Neural progenitor cell (in vitro differentiated cells): ENCODE results near the gene PHACTR1. TPM values are rescaled to one million over a fixed set of nuclear protein-coding genes. Genes with fewer than 3 reads are reported as not detected.

ENCODE experiments used
- DNase-seq: peaks from one replicate; pipeline ENCODE4 v3.0.0-alpha.2; 2016; ENCODE audit warnings: low spot score
- H2AFZ ChIP-seq: fragments of 200-600 bp; sonication (generic); replicated peaks from 2 replicates; pipeline ENCODE4 v1.6.1; 2016; ENCODE audit warnings: antibody characterized with exemption
- H3F3A ChIP-seq: fragments of 200-600 bp; sonication (generic); 2 replicates; pipeline ENCODE4 v1.6.1; 2016; ENCODE audit warnings: antibody characterized with exemption, low read depth
- H3K27ac ChIP-seq: fragments of 200-600 bp; sonication (generic); 2 replicates; pipeline ENCODE4 v1.5.1; 2016; ENCODE audit warnings: mild to moderate bottlenecking
- H3K27me3 ChIP-seq: fragments of 200-600 bp; sonication (generic); 2 replicates; pipeline ENCODE4 v1.6.1; 2016; ENCODE audit warnings: mild to moderate bottlenecking, moderate library complexity
- H3K36me3 ChIP-seq: fragments of 200-600 bp; sonication (generic); 2 replicates; pipeline ENCODE4 v1.5.1; 2016
- H3K4me1 ChIP-seq: fragments of 200-600 bp; sonication (generic); 2 replicates; pipeline ENCODE4 v1.6.1; 2016; ENCODE audit warnings: mixed run types
- H3K4me2 ChIP-seq: fragments of 200-600 bp; sonication (generic); 2 replicates; pipeline ENCODE4 v1.6.1; 2016
- H3K4me3 ChIP-seq: fragments of 200-600 bp; sonication (generic); 2 replicates; pipeline ENCODE4 v1.5.1; 2016
- H3K79me2 ChIP-seq: fragments of 200-600 bp; sonication (generic); 2 replicates; pipeline ENCODE4 v1.6.1; 2016; ENCODE audit warnings: low read depth
- H3K9ac ChIP-seq: fragments of 200-600 bp; sonication (generic); 2 replicates; pipeline ENCODE4 v1.6.1; 2016
- H3K9me3 ChIP-seq: fragments of 200-600 bp; sonication (generic); 2 replicates; pipeline ENCODE4 v1.5.1; 2016; ENCODE audit warnings: low read depth
- H4K20me1 ChIP-seq: fragments of 200-600 bp; sonication (generic); 2 replicates; pipeline ENCODE4 v1.6.1; 2016; ENCODE audit warnings: low read depth
- H3K27ac Mint-ChIP-seq: 3 replicates; pipeline ENCODE4 v1.8.0; 2021; ENCODE audit warnings: mixed read lengths
- H3K27me3 Mint-ChIP-seq: 2 replicates; pipeline ENCODE4 v1.8.0; 2022; ENCODE audit warnings: low read depth, mild to moderate bottlenecking, inconsistent platforms, moderate library complexity, mixed read lengths; ENCODE audit not compliant: insufficient read depth
- H3K36me3 Mint-ChIP-seq: 3 replicates; pipeline ENCODE4 v1.8.0; 2021; ENCODE audit warnings: mixed read lengths
- H3K4me1 Mint-ChIP-seq: 3 replicates; pipeline ENCODE4 v1.8.0; 2021; ENCODE audit warnings: mixed read lengths
- H3K4me3 Mint-ChIP-seq: 3 replicates; pipeline ENCODE4 v1.8.0; 2021; ENCODE audit warnings: mild to moderate bottlenecking, moderate library complexity, mixed read lengths
- H3K9me3 Mint-ChIP-seq: 3 replicates; pipeline ENCODE4 v1.8.0; 2020; ENCODE audit warnings: mixed read lengths
- EZH2 ChIP-seq: fragments of 200-600 bp; sonication (generic); IDR thresholded peaks from 2 replicates; pipeline ENCODE4 v1.6.1; 2017; ENCODE audit warnings: antibody characterized with exemption, mild to moderate bottlenecking, moderate library complexity
- EZH2phosphoT487 ChIP-seq: fragments of 200-600 bp; sonication (generic); IDR thresholded peaks from 2 replicates; pipeline ENCODE4 v1.6.1; 2017; ENCODE audit warnings: antibody characterized with exemption
- total RNA-seq: library from RNA; depleted of rRNA; stranded (reverse); fragments of >200 nt; gene quantifications from 2 replicates; pipeline ENCODE4 v1.2.3, GENCODE V29; 2015; ENCODE audit warnings: low replicate concordance
- TF ChIP-seq, protein P1 (sequence below): fragments of 200-600 bp; sonication (generic); IDR thresholded peaks from 2 replicates; pipeline ENCODE4 v1.5.1; 2017; ENCODE audit warnings: antibody characterized with exemption, mild to moderate bottlenecking

The PHACTR1 gene
- total RNA-seq, 1 donor from 2014 or later, result 2.4 TPM

DNA sequence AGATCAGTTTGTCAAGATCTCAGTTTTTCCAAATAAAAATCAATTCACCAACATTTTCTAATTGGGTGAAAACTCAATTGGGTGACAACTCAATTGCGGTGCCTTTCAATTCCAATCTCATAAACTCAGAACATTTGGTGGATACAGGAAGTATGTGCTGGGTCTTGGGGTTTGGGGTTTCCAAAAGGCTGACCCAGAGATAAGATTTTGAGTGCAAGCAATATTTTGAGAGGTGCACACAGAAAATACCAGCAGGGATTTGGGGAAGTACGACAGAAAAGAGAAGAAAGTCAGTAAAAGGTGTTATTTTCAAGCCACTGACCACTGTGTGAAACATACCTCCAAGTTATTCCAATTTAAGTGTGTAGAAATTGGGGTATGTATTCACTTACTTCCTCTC is 258.0 kb downstream of the PHACTR1 start:
- no peak overlapping the region for H3K4me2 ChIP-seq
- no peaks in the 10 kb centered on the region for H3K36me3 ChIP-seq
- TF ChIP-seq, protein P1, sequence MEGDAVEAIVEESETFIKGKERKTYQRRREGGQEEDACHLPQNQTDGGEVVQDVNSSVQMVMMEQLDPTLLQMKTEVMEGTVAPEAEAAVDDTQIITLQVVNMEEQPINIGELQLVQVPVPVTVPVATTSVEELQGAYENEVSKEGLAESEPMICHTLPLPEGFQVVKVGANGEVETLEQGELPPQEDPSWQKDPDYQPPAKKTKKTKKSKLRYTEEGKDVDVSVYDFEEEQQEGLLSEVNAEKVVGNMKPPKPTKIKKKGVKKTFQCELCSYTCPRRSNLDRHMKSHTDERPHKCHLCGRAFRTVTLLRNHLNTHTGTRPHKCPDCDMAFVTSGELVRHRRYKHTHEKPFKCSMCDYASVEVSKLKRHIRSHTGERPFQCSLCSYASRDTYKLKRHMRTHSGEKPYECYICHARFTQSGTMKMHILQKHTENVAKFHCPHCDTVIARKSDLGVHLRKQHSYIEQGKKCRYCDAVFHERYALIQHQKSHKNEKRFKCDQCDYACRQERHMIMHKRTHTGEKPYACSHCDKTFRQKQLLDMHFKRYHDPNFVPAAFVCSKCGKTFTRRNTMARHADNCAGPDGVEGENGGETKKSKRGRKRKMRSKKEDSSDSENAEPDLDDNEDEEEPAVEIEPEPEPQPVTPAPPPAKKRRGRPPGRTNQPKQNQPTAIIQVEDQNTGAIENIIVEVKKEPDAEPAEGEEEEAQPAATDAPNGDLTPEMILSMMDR, result no peak
- TF ChIP-seq EZH2phosphoT487 (no peak), EZH2 (no peak)
- no peaks in the 10 kb centered on the region for H3K9me3 ChIP-seq
- H3K27me3 Mint-ChIP-seq, result no peaks in the 10 kb centered on the region
- no peak overlapping the region for H3K9ac ChIP-seq
- H3K4me3 ChIP-seq, result no peak overlapping the region
- H3K4me1 ChIP-seq, result no peaks in the 10 kb centered on the region
- H3K27ac Mint-ChIP-seq, result no peak overlapping the region
- H3K79me2 ChIP-seq, result no peaks in the 10 kb centered on the region
- no peak overlapping the region for H3K27ac ChIP-seq
- DNase-seq, result no peak
- no peaks in the 10 kb centered on the region for H3K27me3 ChIP-seq
- H2AFZ ChIP-seq, result no peak overlapping the region
- no peaks in the 10 kb centered on the region for H3K9me3 Mint-ChIP-seq
- no peaks in the 10 kb centered on the region for H3K4me1 Mint-ChIP-seq
- no peaks in the 10 kb centered on the region for H3F3A ChIP-seq
- H3K4me3 Mint-ChIP-seq, result no peak overlapping the region
- no peaks in the 10 kb centered on the region for H4K20me1 ChIP-seq
- H3K36me3 Mint-ChIP-seq, result no peaks in the 10 kb centered on the region

DNA sequence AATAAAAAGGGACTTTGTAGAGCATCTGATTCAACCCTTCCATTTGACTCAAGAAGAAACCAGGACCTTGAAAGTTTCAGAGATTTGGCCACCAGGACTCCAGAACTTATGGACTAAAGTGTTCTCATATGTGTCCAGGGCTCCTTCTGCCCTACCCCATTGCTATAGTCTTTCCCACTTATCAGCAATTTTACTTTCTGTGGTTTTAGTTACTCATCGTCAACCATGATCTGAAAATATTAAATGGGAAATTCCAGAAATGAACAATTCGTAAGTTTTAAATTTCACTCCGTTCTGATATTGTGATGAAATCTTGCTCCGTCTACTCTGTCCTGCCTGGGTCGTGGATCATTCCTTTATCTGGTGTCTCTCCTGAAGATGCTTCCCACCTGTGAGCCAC is 259.8 kb downstream of the PHACTR1 start:
- Histone ChIP-seq H3K27ac (no peak overlapping the region), H3K4me1 (no peaks in the 10 kb centered on the region), H3F3A (no peaks in the 10 kb centered on the region), H3K4me2 (no peak overlapping the region), H3K27me3 (no peaks in the 10 kb centered on the region), H3K4me3 (no peak overlapping the region), H3K9me3 (no peaks in the 10 kb centered on the region), H4K20me1 (no peaks in the 10 kb centered on the region), H2AFZ (no peak overlapping the region), H3K36me3 (no peaks in the 10 kb centered on the region), H3K79me2 (no peaks in the 10 kb centered on the region), H3K9ac (no peak overlapping the region)
- Mint-ChIP-seq H3K9me3 (no peaks in the 10 kb centered on the region), H3K27me3 (no peaks in the 10 kb centered on the region), H3K4me3 (no peak overlapping the region), H3K4me1 (no peaks in the 10 kb centered on the region), H3K36me3 (no peaks in the 10 kb centered on the region), H3K27ac (no peak overlapping the region)
- TF ChIP-seq, protein P1, result no peak
- TF ChIP-seq EZH2, result no peak
- TF ChIP-seq EZH2phosphoT487, result no peak
- DNase-seq, result no peak

- peak overlapping the region; percentile 22 for H3K27ac Mint-ChIP-seq
- H3K4me1 Mint-ChIP-seq, result no peaks in the 10 kb centered on the region
- DNase-seq, result no peak
- no peaks in the 10 kb centered on the region for H3K27me3 Mint-ChIP-seq
- Histone ChIP-seq H3K9ac (no peak overlapping the region), H3K9me3 (no peaks in the 10 kb centered on the region), H3K27me3 (no peaks in the 10 kb centered on the region), H3K4me2 (no peak overlapping the region), H3K79me2 (no peaks in the 10 kb centered on the region), H2AFZ (no peak overlapping the region), H3K27ac (no peak overlapping the region), H3K36me3 (no peaks in the 10 kb centered on the region), H3F3A (no peaks in the 10 kb centered on the region), H3K4me3 (no peak overlapping the region), H3K4me1 (no peaks in the 10 kb centered on the region), H4K20me1 (no peaks in the 10 kb centered on the region)
- H3K9me3 Mint-ChIP-seq, result no peaks in the 10 kb centered on the region
- peaks cover 2% of the 10 kb centered on the region for H3K36me3 Mint-ChIP-seq
- TF ChIP-seq EZH2, result no peak
- TF ChIP-seq, protein P1, result no peak
- no peak for TF ChIP-seq EZH2phosphoT487
- no peak overlapping the region for H3K4me3 Mint-ChIP-seq
These were observed 260.6 kb downstream of the PHACTR1 start for GRCh38 chr6:12977206-12977605.

DNA sequence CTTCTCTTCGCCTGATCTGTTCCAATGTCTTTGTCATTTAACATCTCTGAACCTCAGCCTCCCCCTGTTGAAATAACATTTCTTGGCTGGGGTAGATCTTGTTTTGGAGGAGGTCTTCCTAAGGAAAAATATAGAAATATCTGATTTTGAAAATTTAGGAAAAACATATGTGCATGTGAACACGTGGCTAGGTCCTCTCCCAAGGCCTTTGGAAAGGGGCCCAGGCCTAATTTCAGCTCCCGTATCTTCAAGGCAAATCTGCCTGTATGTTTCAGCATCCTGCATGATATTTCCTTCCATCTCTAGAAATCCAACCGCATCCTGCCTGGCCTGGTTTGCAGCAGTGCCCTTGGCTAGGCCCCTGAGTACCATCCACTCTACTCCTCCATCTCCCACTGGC is 261.2 kb downstream of the PHACTR1 start:
- Histone ChIP-seq H3F3A (no peaks in the 10 kb centered on the region), H3K4me1 (no peaks in the 10 kb centered on the region), H3K27me3 (no peaks in the 10 kb centered on the region), H3K4me3 (no peak overlapping the region), H4K20me1 (no peaks in the 10 kb centered on the region), H2AFZ (no peak overlapping the region), H3K4me2 (no peak overlapping the region), H3K36me3 (no peaks in the 10 kb centered on the region), H3K9me3 (no peaks in the 10 kb centered on the region), H3K9ac (no peak overlapping the region), H3K79me2 (no peaks in the 10 kb centered on the region), H3K27ac (no peak overlapping the region)
- H3K27me3 Mint-ChIP-seq, result no peaks in the 10 kb centered on the region
- H3K36me3 Mint-ChIP-seq, result peaks cover 2% of the 10 kb centered on the region
- no peak overlapping the region for H3K27ac Mint-ChIP-seq
- DNase-seq, result no peak
- H3K9me3 Mint-ChIP-seq, result no peaks in the 10 kb centered on the region
- H3K4me3 Mint-ChIP-seq, result no peak overlapping the region
- H3K4me1 Mint-ChIP-seq, result no peaks in the 10 kb centered on the region
- TF ChIP-seq, protein P1, result no peak
- TF ChIP-seq EZH2phosphoT487, result no peak
- no peak for TF ChIP-seq EZH2
